ENCODE results near the gene ZNF768. TPM values are rescaled to one million over a fixed set of nuclear protein-coding genes. Genes with fewer than 3 reads are reported as not detected.

The ZNF768 gene
- total and polyA plus RNA-seq, 2 experiments from 2014 or later: 8.3 to 43.0 TPM

GRCh38 chr16:30476991-30477390 is 49.4 kb downstream of the ZNF768 start:
- peaks cover 3% of the 10 kb centered on the region for H3K27me3 Mint-ChIP-seq (ENCODE audit: insufficient read depth, low read depth, poor library complexity)
- H3K4me2 ChIP-seq: no peak overlapping the region
- no peak overlapping the region for H2AFZ ChIP-seq
- no peak overlapping the region for H3K4me3 ChIP-seq
- no peaks in the 10 kb centered on the region for H3K36me3 Mint-ChIP-seq (ENCODE audit: low read depth)
- H3K4me1 ChIP-seq (ENCODE audit: insufficient read depth): no peaks in the 10 kb centered on the region; the same call in 1 of the 2 replicates
- no peak overlapping the region for H3K4me3 Mint-ChIP-seq
- H3K79me2 ChIP-seq (replicated peaks; ENCODE audit: insufficient read depth): no peaks in the 10 kb centered on the region
- H3K4me1 Mint-ChIP-seq: no peaks in the 10 kb centered on the region
- no peak for ATAC-seq
- 0 out of 2 replicates have a peak, but pooled peaks cover 3% of the 10 kb centered on the region for H3F3A ChIP-seq (replicated peaks; ENCODE audit: low read depth)
- H3K9me3 Mint-ChIP-seq: no peaks in the 10 kb centered on the region
- TF ChIP-seq EZH2phosphoT487 (IDR thresholded peaks at IDR 0.05; ENCODE audit: unreplicated experiment) (no peak), NANOG (IDR thresholded peaks at IDR 0.05; ENCODE audit: borderline replicate concordance) (no peak), ZNF114 (CRISPR knock-in tag; IDR thresholded peaks at IDR 0.05) (no peak), REST (IDR thresholded peaks at IDR 0.05; ENCODE audit: unreplicated experiment) (no peak), JUNB (IDR thresholded peaks at IDR 0.05; ENCODE audit: unreplicated experiment) (no peak), ZNF331 (CRISPR knock-in tag; IDR thresholded peaks at IDR 0.05; ENCODE audit: low read depth) (no peak), STAT1 (IDR thresholded peaks at IDR 0.05; ENCODE audit: unreplicated experiment) (no peak), ETS1 (IDR thresholded peaks at IDR 0.05) (no peak), CTCF (conservative IDR thresholded peaks at IDR 0.05; ENCODE audit: low read depth in 2 of 2) (no peak), EZH2 (IDR thresholded peaks at IDR 0.05; ENCODE audit: low read depth, unreplicated experiment) (no peak), ZNF462 (CRISPR knock-in tag; IDR thresholded peaks at IDR 0.05) (no peak), POLR2AphosphoS5 (IDR thresholded peaks at IDR 0.05; ENCODE audit: low read depth) (no peak), CREB1 (CRISPR knock-in tag; IDR thresholded peaks at IDR 0.05; ENCODE audit: low read depth) (no peak)
- no peaks in the 10 kb centered on the region for H3K9me2 ChIP-seq (ENCODE audit: insufficient read depth)
- H4K20me1 ChIP-seq (replicated peaks; ENCODE audit: insufficient read depth): no peaks in the 10 kb centered on the region
- DNase-seq (ENCODE audit: low spot score): no peak
- no peaks in the 10 kb centered on the region for H3K36me3 ChIP-seq (ENCODE audit: insufficient read depth)
- peaks cover 13% of the 10 kb centered on the region; the same call in 1 of the 2 replicates for H3K27me3 ChIP-seq (ENCODE audit: insufficient read depth)
- H3K27ac Mint-ChIP-seq: no peak overlapping the region
- H3K27ac ChIP-seq (ENCODE audit: low read depth): no peak overlapping the region

All from GM23338 (cell line).